ENCODE data around the gene ACTR3. TPM values are rescaled to one million over a fixed set of nuclear protein-coding genes. Genes with fewer than 3 reads are reported as not detected.

ACTR3 gene
- total and polyA plus RNA-seq, 2 donors (not counting 1 experiment from before 2014, with no cell fraction given) = 64.3 to 249 TPM

DNA sequence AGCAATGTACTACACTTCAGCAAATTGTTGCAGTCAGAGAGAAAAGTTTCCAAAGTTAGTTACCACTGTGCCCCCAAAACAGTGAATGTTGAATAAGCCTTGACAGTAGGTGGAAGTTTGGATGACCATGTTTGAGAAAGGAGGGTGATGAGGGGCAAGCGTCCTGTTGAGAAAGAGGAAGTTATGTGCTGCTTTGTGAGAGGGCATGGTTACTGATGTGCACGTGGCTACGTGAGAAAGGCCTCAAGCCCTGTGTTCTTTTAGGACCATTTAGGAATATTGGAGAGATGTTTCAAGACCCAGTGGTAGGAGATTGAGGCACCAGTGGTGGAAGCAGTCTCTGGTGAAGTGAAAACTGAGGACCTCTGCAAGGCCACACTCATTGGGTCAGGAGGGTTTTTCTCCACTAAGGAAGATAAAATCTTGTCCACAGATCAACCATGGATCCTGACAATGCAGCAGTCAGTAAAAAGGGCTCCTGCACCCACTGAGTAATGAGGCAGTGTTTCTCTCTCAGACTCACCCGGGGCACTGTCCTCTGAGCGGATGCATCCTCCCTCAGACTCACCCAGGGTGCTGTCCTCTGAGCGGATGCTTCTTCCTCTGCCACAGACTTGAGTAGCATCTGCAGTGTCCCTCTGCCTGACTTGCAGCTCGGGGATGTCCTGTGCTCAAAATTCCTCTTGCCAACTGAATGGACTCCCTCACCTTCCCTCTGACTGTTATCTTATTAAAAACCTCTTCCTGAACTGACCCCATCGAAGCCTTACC, 34.7 kb upstream of the ACTR3 start:
- Mint-ChIP-seq H3K4me1 (peaks cover 63% of the 10 kb centered on the region), H3K4me3 (peak overlapping the region; percentile 9), H3K27me3 (no peaks in the 10 kb centered on the region), H3K9me3 (ENCODE audit: insufficient read depth) (peaks cover 3% of the 10 kb centered on the region), H3K27ac (peak overlapping the region; percentile 70)
- DNase-seq = peak; percentile 62
- ChIA-PET POLR2A (interaction anchor here (1.4 kb wide), 1 partner anchor 99 kb away, joined by 4 read pairs; the partner anchor contains the start of gene SLC35F5), CTCF (interaction anchor here (1.5 kb wide), 1 partner anchor 10 kb away, joined by 3 read pairs; no protein-coding TSS in a partner anchor)
- H3K4me3 ChIP-seq (ENCODE audit: control extremely low read depth in 1 of 5, extremely low read depth in 1 of 5, insufficient read depth in 1 of 5, low read depth in 2 of 5, low read length in 4 of 5) = no peak overlapping the region
- WGBS (ENCODE audit: insufficient coverage) = 37% methylated on average over 7 of the region's 8 CpGs
- no peaks in the 10 kb centered on the region for H3K27me3 ChIP-seq (replicated peaks in 1 of 4; ENCODE audit: control extremely low read depth in 1 of 4, control insufficient read depth in 3 of 4, insufficient read depth in 4 of 4, low read length in 3 of 4)
- H3K4me1 ChIP-seq (ENCODE audit: control insufficient read depth in 2 of 2, insufficient read depth in 2 of 2, low read length in 2 of 2) = peaks cover 54 to 66% of the 10 kb centered on the region in 2 donors
- no peaks in the 10 kb centered on the region for H3K36me3 ChIP-seq (replicated peaks in 1 of 2; ENCODE audit: control extremely low read depth in 1 of 2, control insufficient read depth in 1 of 2, extremely low read depth in 1 of 2, insufficient read depth in 2 of 2, low read length in 1 of 2)
- H4K20me1 ChIP-seq (ENCODE audit: control insufficient read depth, insufficient read depth, low read length, poor library complexity, severe bottlenecking) = no peaks in the 10 kb centered on the region
- peak overlapping the region; percentile 35 for H3K4me2 ChIP-seq (replicated peaks; ENCODE audit: low read depth, low read length, poor library complexity, severe bottlenecking)
- peak; percentile 46 for ATAC-seq (ENCODE audit: low read depth)
- peaks cover 23% of the 10 kb centered on the region for H3K79me2 ChIP-seq (ENCODE audit: control insufficient read depth, insufficient read depth, low read length)
- H3K9ac ChIP-seq (ENCODE audit: low read length) = no peak overlapping the region
- H3K9me3 ChIP-seq (ENCODE audit: control extremely low read depth in 1 of 3, control insufficient read depth in 2 of 3, insufficient read depth in 1 of 3, low read length in 2 of 3) = no peaks in the 10 kb centered on the region
- intact Hi-C loops (cut with micrococcal nuclease) = loop anchor here (5.0 kb wide), 1 partner anchor 63 kb away; no protein-coding TSS in a partner anchor
- no peak for TF ChIP-seq EZH2 (IDR thresholded peaks at IDR 0.05; ENCODE audit: borderline replicate concordance, insufficient read depth, low read depth, low read length, poor library complexity, severe bottlenecking)
- TF ChIP-seq, protein P1, sequence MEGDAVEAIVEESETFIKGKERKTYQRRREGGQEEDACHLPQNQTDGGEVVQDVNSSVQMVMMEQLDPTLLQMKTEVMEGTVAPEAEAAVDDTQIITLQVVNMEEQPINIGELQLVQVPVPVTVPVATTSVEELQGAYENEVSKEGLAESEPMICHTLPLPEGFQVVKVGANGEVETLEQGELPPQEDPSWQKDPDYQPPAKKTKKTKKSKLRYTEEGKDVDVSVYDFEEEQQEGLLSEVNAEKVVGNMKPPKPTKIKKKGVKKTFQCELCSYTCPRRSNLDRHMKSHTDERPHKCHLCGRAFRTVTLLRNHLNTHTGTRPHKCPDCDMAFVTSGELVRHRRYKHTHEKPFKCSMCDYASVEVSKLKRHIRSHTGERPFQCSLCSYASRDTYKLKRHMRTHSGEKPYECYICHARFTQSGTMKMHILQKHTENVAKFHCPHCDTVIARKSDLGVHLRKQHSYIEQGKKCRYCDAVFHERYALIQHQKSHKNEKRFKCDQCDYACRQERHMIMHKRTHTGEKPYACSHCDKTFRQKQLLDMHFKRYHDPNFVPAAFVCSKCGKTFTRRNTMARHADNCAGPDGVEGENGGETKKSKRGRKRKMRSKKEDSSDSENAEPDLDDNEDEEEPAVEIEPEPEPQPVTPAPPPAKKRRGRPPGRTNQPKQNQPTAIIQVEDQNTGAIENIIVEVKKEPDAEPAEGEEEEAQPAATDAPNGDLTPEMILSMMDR (IDR thresholded peaks at IDR 0.05) = no peak
- peak overlapping the region; percentile 26 to 55 for H3K27ac ChIP-seq (ENCODE audit: low read length in 2 of 2)
- peak overlapping the region; percentile 11 for H2AFZ ChIP-seq (ENCODE audit: insufficient read depth, low read depth, low read length, poor library complexity, severe bottlenecking)

DNA sequence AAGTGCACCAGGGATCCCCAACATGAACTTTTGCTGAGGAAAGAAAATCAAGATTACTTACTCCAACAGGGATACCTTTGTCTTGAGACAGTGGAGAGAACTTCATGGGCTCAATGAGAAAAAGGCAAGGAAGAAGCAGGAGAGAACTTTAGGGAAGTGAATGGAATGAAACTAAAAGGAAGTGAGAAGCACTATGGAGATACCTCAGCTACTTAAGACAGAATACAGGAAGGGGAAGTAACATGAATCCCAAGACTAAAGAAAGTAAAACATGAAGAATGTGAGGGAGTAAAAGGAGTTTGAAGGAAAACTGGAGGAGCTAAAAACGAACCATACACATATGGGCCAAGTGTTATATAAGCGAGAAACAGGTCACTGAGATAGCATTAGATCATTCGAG, 32.4 kb upstream of the ACTR3 start:
- peak overlapping the region in 1 of 2 donors; percentile 96 for H3K27ac ChIP-seq (ENCODE audit: low read length in 2 of 2)
- H3K27me3 ChIP-seq (replicated peaks in 1 of 4; ENCODE audit: control extremely low read depth in 1 of 4, control insufficient read depth in 3 of 4, insufficient read depth in 4 of 4, low read length in 3 of 4) = no peaks in the 10 kb centered on the region
- POLR2A ChIA-PET = no interaction called here
- intact Hi-C loops (cut with micrococcal nuclease) = loop anchor here (5.0 kb wide), 1 partner anchor 65 kb away; no protein-coding TSS in a partner anchor
- Mint-ChIP-seq H3K4me3 (peak overlapping the region; percentile 44), H3K4me1 (peaks cover 82% of the 10 kb centered on the region), H3K27me3 (no peaks in the 10 kb centered on the region), H3K9me3 (ENCODE audit: insufficient read depth) (peaks cover 3% of the 10 kb centered on the region), H3K27ac (peak overlapping the region; percentile 68)
- H2AFZ ChIP-seq (ENCODE audit: insufficient read depth, low read depth, low read length, poor library complexity, severe bottlenecking) = no peak overlapping the region
- no peak overlapping the region for H3K9ac ChIP-seq (ENCODE audit: low read length)
- peaks cover 27% of the 10 kb centered on the region for H3K79me2 ChIP-seq (ENCODE audit: control insufficient read depth, insufficient read depth, low read length)
- DNase-seq = peak; percentile 52
- peaks cover 77 to 88% of the 10 kb centered on the region in 2 donors for H3K4me1 ChIP-seq (ENCODE audit: control insufficient read depth in 2 of 2, insufficient read depth in 2 of 2, low read length in 2 of 2)
- TF ChIP-seq EZH2 (IDR thresholded peaks at IDR 0.05; ENCODE audit: borderline replicate concordance, insufficient read depth, low read depth, low read length, poor library complexity, severe bottlenecking) = no peak
- TF ChIP-seq, protein P1 (IDR thresholded peaks at IDR 0.05) = no peak
- no peaks in the 10 kb centered on the region for H3K36me3 ChIP-seq (replicated peaks in 1 of 2; ENCODE audit: control extremely low read depth in 1 of 2, control insufficient read depth in 1 of 2, extremely low read depth in 1 of 2, insufficient read depth in 2 of 2, low read length in 1 of 2)
- peak overlapping the region; percentile 31 for H3K4me2 ChIP-seq (replicated peaks; ENCODE audit: low read depth, low read length, poor library complexity, severe bottlenecking)
- 100% methylated on average over 3 of the region's 3 CpGs for WGBS (ENCODE audit: insufficient coverage)
- ATAC-seq (ENCODE audit: low read depth) = no peak
- no peaks in the 10 kb centered on the region for H4K20me1 ChIP-seq (ENCODE audit: control insufficient read depth, insufficient read depth, low read length, poor library complexity, severe bottlenecking)
- no peaks in the 10 kb centered on the region for H3K9me3 ChIP-seq (ENCODE audit: control extremely low read depth in 1 of 3, control insufficient read depth in 2 of 3, insufficient read depth in 1 of 3, low read length in 2 of 3)
- H3K4me3 ChIP-seq (ENCODE audit: control extremely low read depth in 1 of 5, extremely low read depth in 1 of 5, insufficient read depth in 1 of 5, low read depth in 2 of 5, low read length in 4 of 5) = no peak overlapping the region
- CTCF ChIA-PET = no interaction called here
